HEK293 (cell line): ENCODE data around the gene ATG2A.

Source experiments
- GLI4 ChIP-seq: fragments of 450-650 bp; formaldehyde crosslinking; IDR thresholded peaks from 2 replicates; pipeline ENCODE4 v1.5.1; 2016; ENCODE audit warnings: missing biosample characterization, missing genetic modification characterization
- GLIS1 ChIP-seq: fragments of 450-650 bp; formaldehyde crosslinking; IDR thresholded peaks from 2 replicates; pipeline ENCODE4 v1.5.1; 2016; ENCODE audit warnings: missing biosample characterization, missing genetic modification characterization
- GLIS2 ChIP-seq: fragments of 450-650 bp; formaldehyde crosslinking; IDR thresholded peaks from 2 replicates; pipeline ENCODE4 v1.5.1; 2016; ENCODE audit warnings: missing biosample characterization, missing genetic modification characterization
- KLF1 ChIP-seq: fragments of 450-650 bp; formaldehyde crosslinking; IDR thresholded peaks from 2 replicates; pipeline ENCODE4 v1.5.1; 2016; ENCODE audit warnings: missing biosample characterization, missing genetic modification characterization
- SP3 ChIP-seq: fragments of 450-650 bp; formaldehyde crosslinking; IDR thresholded peaks from 2 replicates; pipeline ENCODE4 v1.5.1; 2016; ENCODE audit warnings: missing biosample characterization, missing genetic modification characterization
- ZBTB17 ChIP-seq: fragments of 450-650 bp; formaldehyde crosslinking; IDR thresholded peaks from 2 replicates; pipeline ENCODE4 v1.5.1; 2016; ENCODE audit warnings: missing biosample characterization, missing genetic modification characterization
- ZBTB20 ChIP-seq: fragments of 450-650 bp; formaldehyde crosslinking; IDR thresholded peaks from 2 replicates; pipeline ENCODE4 v1.5.1; 2016; ENCODE audit warnings: missing biosample characterization, missing genetic modification characterization
- ZBTB21 ChIP-seq: fragments of 450-650 bp; formaldehyde crosslinking; IDR thresholded peaks from 2 replicates; pipeline ENCODE4 v1.5.1; 2017; ENCODE audit warnings: missing biosample characterization, missing genetic modification characterization
- ZIC2 ChIP-seq: fragments of 450-650 bp; formaldehyde crosslinking; IDR thresholded peaks from 2 replicates; pipeline ENCODE4 v1.5.1; 2016; ENCODE audit warnings: missing biosample characterization, missing genetic modification characterization
- ZNF184 ChIP-seq: fragments of 450-650 bp; IDR thresholded peaks from 2 replicates; pipeline ENCODE4 v1.5.1; 2018; ENCODE audit warnings: missing biosample characterization, mild to moderate bottlenecking, missing genetic modification characterization
- ZNF292 ChIP-seq: fragments of 450-650 bp; formaldehyde crosslinking; IDR thresholded peaks from 2 replicates; pipeline ENCODE4 v1.5.1; 2016; ENCODE audit warnings: low read depth, missing biosample characterization, missing genetic modification characterization, borderline replicate concordance
- ZNF335 ChIP-seq: fragments of 450-650 bp; formaldehyde crosslinking; conservative IDR thresholded peaks from 2 replicates; pipeline ENCODE4 v1.5.1; 2016; ENCODE audit warnings: missing biosample characterization, missing genetic modification characterization
- ZNF394 ChIP-seq: fragments of 450-650 bp; formaldehyde crosslinking; IDR thresholded peaks from 2 replicates; pipeline ENCODE4 v1.5.1; 2016; ENCODE audit warnings: missing biosample characterization, missing genetic modification characterization, mild to moderate bottlenecking, moderate library complexity, borderline replicate concordance
- ZNF501 ChIP-seq: fragments of 450-650 bp; formaldehyde crosslinking; IDR thresholded peaks from 2 replicates; pipeline ENCODE4 v1.5.1; 2016; ENCODE audit warnings: missing biosample characterization, missing genetic modification characterization
- ZNF555 ChIP-seq: fragments of 450-650 bp; formaldehyde crosslinking; conservative IDR thresholded peaks from 2 replicates; pipeline ENCODE4 v1.5.1; 2017; ENCODE audit warnings: missing biosample characterization, mild to moderate bottlenecking, missing genetic modification characterization, inconsistent platforms
- ZNF626 ChIP-seq: fragments of 450-650 bp; sonication (Bioruptor Pico); formaldehyde crosslinking; IDR thresholded peaks from 2 replicates; pipeline ENCODE4 v1.5.1; 2018; ENCODE audit warnings: missing biosample characterization, missing genetic modification characterization, inconsistent platforms
- TF ChIP-seq, protein P1 (sequence below): fragments of 450-650 bp; formaldehyde crosslinking; IDR thresholded peaks from 2 replicates; pipeline ENCODE4 v1.5.1; 2016; ENCODE audit warnings: missing biosample characterization, missing genetic modification characterization
- TF ChIP-seq, protein P2 (sequence below): sonication (generic); formaldehyde crosslinking; IDR thresholded peaks from 2 replicates; pipeline ENCODE4 v1.8.1; 2022; ENCODE audit warnings: mild to moderate bottlenecking, moderate library complexity, missing genetic modification reagents
- TF ChIP-seq, protein P3 (sequence below): fragments of 450-650 bp; formaldehyde crosslinking; IDR thresholded peaks from 2 replicates; pipeline ENCODE4 v1.5.1; 2016; ENCODE audit warnings: missing biosample characterization, missing genetic modification characterization
- TF ChIP-seq, protein P4 (sequence below): fragments of 450-650 bp; formaldehyde crosslinking; IDR thresholded peaks from 2 replicates; pipeline ENCODE4 v1.5.1; 2016; ENCODE audit warnings: missing biosample characterization, missing genetic modification characterization, borderline replicate concordance
- TF ChIP-seq, protein P5 (sequence below): fragments of 450-650 bp; formaldehyde crosslinking; IDR thresholded peaks from 2 replicates; pipeline ENCODE4 v1.5.1; 2016; ENCODE audit warnings: missing biosample characterization, missing genetic modification characterization
- TF ChIP-seq, protein P6 (sequence below): fragments of 450-650 bp; formaldehyde crosslinking; IDR thresholded peaks from 2 replicates; pipeline ENCODE4 v1.5.1; 2017; ENCODE audit warnings: missing biosample characterization, missing genetic modification characterization
- TF ChIP-seq, protein P7 (sequence below): fragments of 450-650 bp; formaldehyde crosslinking; IDR thresholded peaks from 2 replicates; pipeline ENCODE4 v1.5.1; 2016; ENCODE audit warnings: missing biosample characterization, missing genetic modification characterization

ATG2A gene

DNA sequence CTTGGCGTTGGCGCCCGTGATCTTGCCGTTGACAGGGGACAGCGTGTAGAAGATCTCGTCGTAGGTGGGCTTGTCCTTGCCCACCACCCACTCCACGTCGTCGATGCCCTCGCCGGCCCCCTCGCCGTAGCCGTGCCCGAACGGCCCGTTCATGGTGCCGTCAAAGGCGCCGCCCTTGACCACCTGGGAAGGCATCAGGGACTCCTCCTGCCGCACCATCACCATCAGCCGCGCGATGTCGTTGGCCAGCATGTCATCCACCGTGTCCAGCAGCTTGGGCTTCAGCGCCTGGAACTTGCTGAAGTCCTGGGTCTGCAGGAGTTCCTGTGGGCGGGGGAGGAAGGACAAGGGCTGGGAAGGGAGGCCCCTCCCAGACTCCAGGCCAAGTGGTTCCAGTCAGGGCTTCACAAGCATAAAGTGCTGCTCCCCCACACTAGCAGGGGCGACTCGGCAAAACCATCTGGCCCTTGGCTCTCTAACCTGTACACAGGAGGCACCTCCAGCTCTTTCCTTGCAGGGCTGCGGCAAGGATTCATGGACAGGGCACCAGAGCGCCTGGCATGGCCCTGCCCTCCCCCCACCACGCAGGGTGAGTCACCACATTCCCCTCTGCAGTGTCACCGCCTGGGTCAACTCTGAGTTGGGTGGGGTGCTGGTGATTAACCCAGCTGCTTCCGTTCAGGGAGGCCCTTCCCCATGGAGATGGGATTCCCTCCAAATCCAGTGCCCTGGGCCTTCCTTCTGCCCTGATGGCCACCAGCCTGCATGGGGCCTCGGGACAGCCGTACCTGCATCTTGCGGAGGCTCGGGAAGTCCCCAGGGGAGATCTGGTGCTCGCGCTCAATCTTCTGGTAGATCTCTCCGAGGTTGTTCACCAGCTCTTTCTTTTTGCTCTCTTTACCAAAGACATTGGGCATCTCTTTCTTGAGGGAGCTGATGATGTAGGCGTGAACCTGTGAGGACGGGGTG lies 62.2 kb downstream of the ATG2A start (continued):
- TF ChIP-seq, protein P1, sequence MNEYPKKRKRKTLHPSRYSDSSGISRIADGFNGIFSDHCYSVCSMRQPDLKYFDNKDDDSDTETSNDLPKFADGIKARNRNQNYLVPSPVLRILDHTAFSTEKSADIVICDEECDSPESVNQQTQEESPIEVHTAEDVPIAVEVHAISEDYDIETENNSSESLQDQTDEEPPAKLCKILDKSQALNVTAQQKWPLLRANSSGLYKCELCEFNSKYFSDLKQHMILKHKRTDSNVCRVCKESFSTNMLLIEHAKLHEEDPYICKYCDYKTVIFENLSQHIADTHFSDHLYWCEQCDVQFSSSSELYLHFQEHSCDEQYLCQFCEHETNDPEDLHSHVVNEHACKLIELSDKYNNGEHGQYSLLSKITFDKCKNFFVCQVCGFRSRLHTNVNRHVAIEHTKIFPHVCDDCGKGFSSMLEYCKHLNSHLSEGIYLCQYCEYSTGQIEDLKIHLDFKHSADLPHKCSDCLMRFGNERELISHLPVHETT (tag by site-specific recombination): peak; percentile 61; the same call in 1 of the 2 replicates
- TF ChIP-seq, protein P2, sequence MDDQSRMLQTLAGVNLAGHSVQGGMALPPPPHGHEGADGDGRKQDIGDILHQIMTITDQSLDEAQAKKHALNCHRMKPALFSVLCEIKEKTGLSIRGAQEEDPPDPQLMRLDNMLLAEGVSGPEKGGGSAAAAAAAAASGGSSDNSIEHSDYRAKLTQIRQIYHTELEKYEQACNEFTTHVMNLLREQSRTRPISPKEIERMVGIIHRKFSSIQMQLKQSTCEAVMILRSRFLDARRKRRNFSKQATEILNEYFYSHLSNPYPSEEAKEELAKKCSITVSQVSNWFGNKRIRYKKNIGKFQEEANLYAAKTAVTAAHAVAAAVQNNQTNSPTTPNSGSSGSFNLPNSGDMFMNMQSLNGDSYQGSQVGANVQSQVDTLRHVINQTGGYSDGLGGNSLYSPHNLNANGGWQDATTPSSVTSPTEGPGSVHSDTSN (CRISPR knock-in tag): 0 out of 2 replicates have a peak, but pooled peaks have one; percentile 21
- TF ChIP-seq ZNF555 (tag by site-specific recombination) (no peak), ZNF626 (no peak), ZBTB20 (tag by site-specific recombination) (peak; percentile 72), GLIS1 (peak; percentile 87), ZNF394 (tag by site-specific recombination) (peak; percentile 46; the same call in 1 of the 2 replicates), ZBTB21 (tag by site-specific recombination) (peak; percentile 62), ZNF184 (tag by site-specific recombination) (peak; percentile 39; the same call in 1 of the 2 replicates), ZBTB17 (tag by site-specific recombination) (no peak), ZNF501 (no peak), ZNF292 (tag by site-specific recombination) (no peak), ZNF335 (tag by site-specific recombination) (peak; percentile 36; the same call in 1 of the 2 replicates), GLIS2 (tag by site-specific recombination) (peak; percentile 74), SP3 (tag by site-specific recombination) (peak; percentile 33; the same call in 1 of the 2 replicates), GLI4 (tag by site-specific recombination) (0 out of 2 replicates have a peak, but pooled peaks have one; percentile 23), KLF1 (tag by site-specific recombination) (peak; percentile 94), ZIC2 (peak; percentile 82)
- TF ChIP-seq, protein P3, sequence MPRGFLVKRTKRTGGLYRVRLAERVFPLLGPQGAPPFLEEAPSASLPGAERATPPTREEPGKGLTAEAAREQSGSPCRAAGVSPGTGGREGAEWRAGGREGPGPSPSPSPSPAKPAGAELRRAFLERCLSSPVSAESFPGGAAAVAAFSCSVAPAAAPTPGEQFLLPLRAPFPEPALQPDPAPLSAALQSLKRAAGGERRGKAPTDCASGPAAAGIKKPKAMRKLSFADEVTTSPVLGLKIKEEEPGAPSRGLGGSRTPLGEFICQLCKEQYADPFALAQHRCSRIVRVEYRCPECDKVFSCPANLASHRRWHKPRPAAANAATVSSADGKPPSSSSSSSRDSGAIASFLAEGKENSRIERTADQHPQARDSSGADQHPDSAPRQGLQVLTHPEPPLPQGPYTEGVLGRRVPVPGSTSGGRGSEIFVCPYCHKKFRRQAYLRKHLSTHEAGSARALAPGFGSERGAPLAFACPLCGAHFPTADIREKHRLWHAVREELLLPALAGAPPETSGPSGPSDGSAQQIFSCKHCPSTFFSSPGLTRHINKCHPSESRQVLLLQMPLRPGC (tag by site-specific recombination): peak; percentile 44; the same call in 1 of the 2 replicates
- TF ChIP-seq, protein P4, sequence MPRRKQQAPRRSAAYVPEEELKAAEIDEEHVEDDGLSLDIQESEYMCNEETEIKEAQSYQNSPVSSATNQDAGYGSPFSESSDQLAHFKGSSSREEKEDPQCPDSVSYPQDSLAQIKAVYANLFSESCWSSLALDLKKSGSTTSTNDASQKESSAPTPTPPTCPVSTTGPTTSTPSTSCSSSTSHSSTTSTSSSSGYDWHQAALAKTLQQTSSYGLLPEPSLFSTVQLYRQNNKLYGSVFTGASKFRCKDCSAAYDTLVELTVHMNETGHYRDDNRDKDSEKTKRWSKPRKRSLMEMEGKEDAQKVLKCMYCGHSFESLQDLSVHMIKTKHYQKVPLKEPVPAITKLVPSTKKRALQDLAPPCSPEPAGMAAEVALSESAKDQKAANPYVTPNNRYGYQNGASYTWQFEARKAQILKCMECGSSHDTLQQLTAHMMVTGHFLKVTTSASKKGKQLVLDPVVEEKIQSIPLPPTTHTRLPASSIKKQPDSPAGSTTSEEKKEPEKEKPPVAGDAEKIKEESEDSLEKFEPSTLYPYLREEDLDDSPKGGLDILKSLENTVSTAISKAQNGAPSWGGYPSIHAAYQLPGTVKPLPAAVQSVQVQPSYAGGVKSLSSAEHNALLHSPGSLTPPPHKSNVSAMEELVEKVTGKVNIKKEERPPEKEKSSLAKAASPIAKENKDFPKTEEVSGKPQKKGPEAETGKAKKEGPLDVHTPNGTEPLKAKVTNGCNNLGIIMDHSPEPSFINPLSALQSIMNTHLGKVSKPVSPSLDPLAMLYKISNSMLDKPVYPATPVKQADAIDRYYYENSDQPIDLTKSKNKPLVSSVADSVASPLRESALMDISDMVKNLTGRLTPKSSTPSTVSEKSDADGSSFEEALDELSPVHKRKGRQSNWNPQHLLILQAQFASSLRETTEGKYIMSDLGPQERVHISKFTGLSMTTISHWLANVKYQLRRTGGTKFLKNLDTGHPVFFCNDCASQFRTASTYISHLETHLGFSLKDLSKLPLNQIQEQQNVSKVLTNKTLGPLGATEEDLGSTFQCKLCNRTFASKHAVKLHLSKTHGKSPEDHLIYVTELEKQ (tag by site-specific recombination): no peak
- TF ChIP-seq, protein P5, sequence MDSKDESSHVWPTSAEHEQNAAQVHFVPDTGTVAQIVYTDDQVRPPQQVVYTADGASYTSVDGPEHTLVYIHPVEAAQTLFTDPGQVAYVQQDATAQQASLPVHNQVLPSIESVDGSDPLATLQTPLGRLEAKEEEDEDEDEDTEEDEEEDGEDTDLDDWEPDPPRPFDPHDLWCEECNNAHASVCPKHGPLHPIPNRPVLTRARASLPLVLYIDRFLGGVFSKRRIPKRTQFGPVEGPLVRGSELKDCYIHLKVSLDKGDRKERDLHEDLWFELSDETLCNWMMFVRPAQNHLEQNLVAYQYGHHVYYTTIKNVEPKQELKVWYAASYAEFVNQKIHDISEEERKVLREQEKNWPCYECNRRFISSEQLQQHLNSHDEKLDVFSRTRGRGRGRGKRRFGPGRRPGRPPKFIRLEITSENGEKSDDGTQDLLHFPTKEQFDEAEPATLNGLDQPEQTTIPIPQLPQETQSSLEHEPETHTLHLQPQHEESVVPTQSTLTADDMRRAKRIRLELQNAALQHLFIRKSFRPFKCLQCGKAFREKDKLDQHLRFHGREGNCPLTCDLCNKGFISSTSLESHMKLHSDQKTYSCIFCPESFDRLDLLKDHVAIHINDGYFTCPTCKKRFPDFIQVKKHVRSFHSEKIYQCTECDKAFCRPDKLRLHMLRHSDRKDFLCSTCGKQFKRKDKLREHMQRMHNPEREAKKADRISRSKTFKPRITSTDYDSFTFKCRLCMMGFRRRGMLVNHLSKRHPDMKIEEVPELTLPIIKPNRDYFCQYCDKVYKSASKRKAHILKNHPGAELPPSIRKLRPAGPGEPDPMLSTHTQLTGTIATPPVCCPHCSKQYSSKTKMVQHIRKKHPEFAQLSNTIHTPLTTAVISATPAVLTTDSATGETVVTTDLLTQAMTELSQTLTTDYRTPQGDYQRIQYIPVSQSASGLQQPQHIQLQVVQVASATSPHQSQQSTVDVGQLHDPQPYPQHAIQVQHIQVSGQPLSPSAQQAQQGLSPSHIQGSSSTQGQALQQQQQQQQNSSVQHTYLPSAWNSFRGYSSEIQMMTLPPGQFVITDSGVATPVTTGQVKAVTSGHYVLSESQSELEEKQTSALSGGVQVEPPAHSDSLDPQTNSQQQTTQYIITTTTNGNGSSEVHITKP (tag by site-specific recombination): peak; percentile 69
- TF ChIP-seq, protein P6, sequence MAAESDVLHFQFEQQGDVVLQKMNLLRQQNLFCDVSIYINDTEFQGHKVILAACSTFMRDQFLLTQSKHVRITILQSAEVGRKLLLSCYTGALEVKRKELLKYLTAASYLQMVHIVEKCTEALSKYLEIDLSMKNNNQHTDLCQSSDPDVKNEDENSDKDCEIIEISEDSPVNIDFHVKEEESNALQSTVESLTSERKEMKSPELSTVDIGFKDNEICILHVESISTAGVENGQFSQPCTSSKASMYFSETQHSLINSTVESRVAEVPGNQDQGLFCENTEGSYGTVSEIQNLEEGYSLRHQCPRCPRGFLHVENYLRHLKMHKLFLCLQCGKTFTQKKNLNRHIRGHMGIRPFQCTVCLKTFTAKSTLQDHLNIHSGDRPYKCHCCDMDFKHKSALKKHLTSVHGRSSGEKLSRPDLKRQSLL (tag by site-specific recombination): no peak
- TF ChIP-seq, protein P7, sequence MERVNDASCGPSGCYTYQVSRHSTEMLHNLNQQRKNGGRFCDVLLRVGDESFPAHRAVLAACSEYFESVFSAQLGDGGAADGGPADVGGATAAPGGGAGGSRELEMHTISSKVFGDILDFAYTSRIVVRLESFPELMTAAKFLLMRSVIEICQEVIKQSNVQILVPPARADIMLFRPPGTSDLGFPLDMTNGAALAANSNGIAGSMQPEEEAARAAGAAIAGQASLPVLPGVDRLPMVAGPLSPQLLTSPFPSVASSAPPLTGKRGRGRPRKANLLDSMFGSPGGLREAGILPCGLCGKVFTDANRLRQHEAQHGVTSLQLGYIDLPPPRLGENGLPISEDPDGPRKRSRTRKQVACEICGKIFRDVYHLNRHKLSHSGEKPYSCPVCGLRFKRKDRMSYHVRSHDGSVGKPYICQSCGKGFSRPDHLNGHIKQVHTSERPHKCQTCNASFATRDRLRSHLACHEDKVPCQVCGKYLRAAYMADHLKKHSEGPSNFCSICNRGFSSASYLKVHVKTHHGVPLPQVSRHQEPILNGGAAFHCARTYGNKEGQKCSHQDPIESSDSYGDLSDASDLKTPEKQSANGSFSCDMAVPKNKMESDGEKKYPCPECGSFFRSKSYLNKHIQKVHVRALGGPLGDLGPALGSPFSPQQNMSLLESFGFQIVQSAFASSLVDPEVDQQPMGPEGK (tag by site-specific recombination): peak; percentile 68
